Breast epithelium (tissue), 4 donors: ENCODE measurements around the gene ADAMTSL3. TPM values are rescaled to one million over a fixed set of nuclear protein-coding genes. Genes with fewer than 3 reads are reported as not detected.

Experiments
- DNase-seq, 2 donors: peaks; one replicate each; pipeline ENCODE4 v3.0.0-alpha.2; 2019; ENCODE audit warnings: low spot score in 2 of 2
- H3K27ac ChIP-seq, 2 donors: fragments of 200-600 bp; sonication (generic) in 1 of 2; one replicate each; pipeline ENCODE4 v1.5.1; 2016 to 2019; ENCODE audit warnings: mild to moderate bottlenecking in 1 of 2
- H3K27me3 ChIP-seq, 2 donors: fragments of 200-600 bp; sonication (generic) in 1 of 2; one replicate each; pipeline versions ENCODE4 v1.5.1 to v1.6.0; 2017 to 2019; ENCODE audit warnings: control low read depth in 1 of 2, mild to moderate bottlenecking in 1 of 2
- H3K36me3 ChIP-seq: fragments of 200-600 bp; one replicate; pipeline ENCODE4 v1.5.1; 2019
- H3K4me1 ChIP-seq, 2 donors: fragments of 200-600 bp; sonication (generic); one replicate each; pipeline ENCODE4 v1.5.1; 2016 to 2019; ENCODE audit warnings: control low read depth in 1 of 2
- H3K4me3 ChIP-seq, 3 donors: fragments of 200-600 bp; sonication (generic); 1 replicate in 2 of 3; 2 replicates in 1 of 3; pipeline ENCODE4 v1.5.1; 2016 to 2019; ENCODE audit warnings: mild to moderate bottlenecking in 3 of 3, moderate library complexity in 2 of 3
- H3K9me3 ChIP-seq, 2 donors: fragments of 200-600 bp; sonication (generic) in 1 of 2; one replicate each; pipeline ENCODE4 v1.5.1; 2016 to 2019; ENCODE audit warnings: control low read depth in 1 of 2
- POLR2A ChIP-seq: fragments of 450-650 bp; IDR thresholded peaks from one replicate; pipeline ENCODE4 v1.6.1; 2016; ENCODE audit warnings: antibody characterized with exemption, mild to moderate bottlenecking, moderate library complexity
- POLR2AphosphoS5 ChIP-seq, 3 donors: sonication (generic); formaldehyde crosslinking; IDR thresholded peaks; one replicate each; pipeline ENCODE4 v1.6.1; 2017; ENCODE audit warnings: antibody characterized with exemption in 3 of 3
- intact Hi-C: fragments of 100-400 bp; cut with DNase I; formaldehyde crosslinking; loops from one replicate; pipeline ENCODE4 v1.15.1; 2023; ENCODE audit warnings: low total_unique reads
- total RNA-seq, 3 donors: library from RNA; depleted of rRNA; stranded (reverse); fragments of >200 nt; gene quantifications; one replicate each; pipeline ENCODE4 v1.1.0, GENCODE V29; 2016
- TF ChIP-seq, protein P1 (sequence below), 3 donors: fragments of 450-650 bp; IDR thresholded peaks; one replicate each; pipeline ENCODE4 v1.5.1; 2016 to 2017; ENCODE audit warnings: antibody characterized with exemption in 3 of 3, mild to moderate bottlenecking in 3 of 3, moderate library complexity in 3 of 3

The ADAMTSL3 gene
- total RNA-seq, 3 donors from 2014 or later: 1.8 to 3.9 (median 2.7) TPM

DNA sequence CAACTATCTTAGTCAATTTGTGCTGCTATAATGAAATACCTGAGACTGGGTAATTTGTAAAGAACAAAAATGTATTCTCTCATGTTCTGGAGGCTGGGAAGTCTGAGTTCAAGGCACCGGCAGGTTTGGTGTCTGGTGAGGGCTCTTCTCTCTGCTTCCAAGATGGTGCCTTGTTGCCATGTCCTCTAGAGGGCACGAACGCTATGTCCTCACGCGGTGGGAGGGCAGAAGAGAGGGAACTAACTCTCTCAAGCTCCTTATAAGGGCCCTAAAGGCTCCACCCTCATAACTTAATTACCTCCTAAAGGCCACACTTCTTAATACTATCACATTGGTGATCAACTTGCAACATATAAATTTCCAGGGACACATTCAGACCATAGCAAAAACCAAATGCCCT is 108.4 kb downstream of the ADAMTSL3 start:
- Histone ChIP-seq H3K36me3 (no peaks in the 10 kb centered on the region), H3K27me3 (no peaks in the 10 kb centered on the region), H3K27ac (no peak overlapping the region), H3K4me1 (no peaks in the 10 kb centered on the region), H3K9me3 (peaks cover 2 to 8% of the 10 kb centered on the region in 2 donors), H3K4me3 (no peak overlapping the region)
- DNase-seq: no peak
- TF ChIP-seq POLR2A: no peak
- TF ChIP-seq, protein P1, sequence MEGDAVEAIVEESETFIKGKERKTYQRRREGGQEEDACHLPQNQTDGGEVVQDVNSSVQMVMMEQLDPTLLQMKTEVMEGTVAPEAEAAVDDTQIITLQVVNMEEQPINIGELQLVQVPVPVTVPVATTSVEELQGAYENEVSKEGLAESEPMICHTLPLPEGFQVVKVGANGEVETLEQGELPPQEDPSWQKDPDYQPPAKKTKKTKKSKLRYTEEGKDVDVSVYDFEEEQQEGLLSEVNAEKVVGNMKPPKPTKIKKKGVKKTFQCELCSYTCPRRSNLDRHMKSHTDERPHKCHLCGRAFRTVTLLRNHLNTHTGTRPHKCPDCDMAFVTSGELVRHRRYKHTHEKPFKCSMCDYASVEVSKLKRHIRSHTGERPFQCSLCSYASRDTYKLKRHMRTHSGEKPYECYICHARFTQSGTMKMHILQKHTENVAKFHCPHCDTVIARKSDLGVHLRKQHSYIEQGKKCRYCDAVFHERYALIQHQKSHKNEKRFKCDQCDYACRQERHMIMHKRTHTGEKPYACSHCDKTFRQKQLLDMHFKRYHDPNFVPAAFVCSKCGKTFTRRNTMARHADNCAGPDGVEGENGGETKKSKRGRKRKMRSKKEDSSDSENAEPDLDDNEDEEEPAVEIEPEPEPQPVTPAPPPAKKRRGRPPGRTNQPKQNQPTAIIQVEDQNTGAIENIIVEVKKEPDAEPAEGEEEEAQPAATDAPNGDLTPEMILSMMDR (IDR thresholded peaks at IDR 0.05): no peak
- TF ChIP-seq POLR2AphosphoS5 (IDR thresholded peaks at IDR 0.05): no peak
- intact Hi-C loops: no loop called here

DNA sequence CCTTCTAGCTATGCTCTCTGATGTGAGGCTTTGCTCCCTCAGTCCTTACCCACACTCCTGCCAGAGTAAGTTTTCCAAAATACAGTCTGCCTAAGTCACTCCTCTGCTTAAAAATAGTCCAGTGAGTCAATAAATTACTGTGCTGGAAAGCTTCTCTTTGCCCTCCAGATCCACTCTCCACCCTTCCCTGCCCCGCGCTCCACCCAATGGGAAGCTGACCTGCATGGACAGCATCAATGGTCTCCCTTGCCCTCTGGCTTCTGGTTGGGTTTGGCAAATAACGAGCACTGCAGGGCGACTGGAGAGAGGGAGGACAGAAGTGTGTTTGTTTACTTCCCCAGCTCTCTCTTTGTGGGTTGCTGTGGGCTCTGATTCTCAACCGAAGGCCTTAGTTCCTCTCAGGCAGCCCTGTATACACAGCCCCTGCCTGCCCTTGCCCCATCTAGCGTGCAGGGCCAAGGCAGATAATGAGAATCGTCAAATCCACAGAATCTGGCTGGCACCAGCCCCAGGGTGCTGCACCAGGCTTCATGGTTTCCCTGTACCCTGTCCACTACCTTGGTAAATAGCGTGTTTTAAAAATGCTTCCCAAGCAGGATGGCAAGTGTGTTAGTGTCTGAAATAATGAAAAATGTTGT is 110.4 kb downstream of the ADAMTSL3 start:
- Histone ChIP-seq H3K27ac (no peak overlapping the region), H3K4me1 (no peaks in the 10 kb centered on the region), H3K27me3 (no peaks in the 10 kb centered on the region), H3K9me3 (no peaks in the 10 kb centered on the region), H3K4me3 (no peak overlapping the region), H3K36me3 (no peaks in the 10 kb centered on the region)
- no peak for DNase-seq
- intact Hi-C loops: no loop called here
- TF ChIP-seq POLR2A (no peak), POLR2AphosphoS5 (IDR thresholded peaks at IDR 0.05) (no peak)
- TF ChIP-seq, protein P1 (IDR thresholded peaks at IDR 0.05): no peak

DNA sequence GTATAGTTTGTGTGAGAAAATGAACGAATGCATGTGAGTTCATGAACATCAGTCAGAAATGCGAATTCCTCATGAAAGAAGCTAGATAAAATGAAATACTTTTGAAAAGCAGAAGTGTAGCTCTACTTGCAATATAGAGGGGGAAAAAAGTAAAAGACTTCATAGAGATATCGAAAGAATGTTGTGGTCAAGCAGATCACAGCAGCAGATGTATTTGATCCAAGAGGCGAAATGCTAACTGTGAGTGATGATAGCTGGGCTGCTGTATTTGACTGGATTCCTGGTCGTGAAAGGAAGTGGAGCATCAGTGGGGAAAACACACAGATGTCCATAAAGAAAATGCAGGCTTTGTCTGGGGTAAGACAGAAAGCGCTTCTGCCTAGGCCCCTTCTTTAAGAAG is 112.4 kb downstream of the ADAMTSL3 start:
- DNase-seq: no peak
- no peaks in the 10 kb centered on the region for H3K4me1 ChIP-seq
- no peaks in the 10 kb centered on the region for H3K9me3 ChIP-seq
- no peaks in the 10 kb centered on the region for H3K36me3 ChIP-seq
- H3K27me3 ChIP-seq: no peaks in the 10 kb centered on the region
- intact Hi-C loops: no loop called here
- H3K4me3 ChIP-seq: no peak overlapping the region
- H3K27ac ChIP-seq: no peak overlapping the region
- TF ChIP-seq POLR2AphosphoS5 (IDR thresholded peaks at IDR 0.05): no peak

DNA sequence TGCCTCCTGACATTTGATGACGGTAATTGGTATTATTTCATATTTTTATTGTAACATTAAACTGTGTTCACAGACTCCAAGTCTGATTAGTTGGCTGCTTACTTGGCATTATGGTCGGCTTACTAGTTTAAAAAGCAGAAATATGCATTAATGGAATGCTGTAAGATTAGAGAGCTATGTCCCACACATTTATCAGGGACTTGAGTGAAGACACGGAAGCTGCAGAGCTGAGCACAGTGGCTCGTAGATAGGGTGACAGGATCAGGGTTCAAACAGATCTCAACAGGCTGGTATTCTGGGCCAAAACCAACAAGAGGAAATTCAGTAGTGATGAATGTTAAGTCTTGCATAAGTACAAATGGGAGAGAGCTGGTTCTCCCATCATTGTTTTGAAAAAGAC is 113.8 kb downstream of the ADAMTSL3 start:
- no peak for DNase-seq
- Histone ChIP-seq H3K27ac (no peak overlapping the region), H3K4me3 (no peak overlapping the region), H3K9me3 (no peaks in the 10 kb centered on the region), H3K4me1 (no peaks in the 10 kb centered on the region), H3K36me3 (no peaks in the 10 kb centered on the region), H3K27me3 (no peaks in the 10 kb centered on the region)
- intact Hi-C loops: no loop called here
- TF ChIP-seq POLR2A (no peak), POLR2AphosphoS5 (IDR thresholded peaks at IDR 0.05) (no peak)
- TF ChIP-seq, protein P1 (IDR thresholded peaks at IDR 0.05): no peak

DNA sequence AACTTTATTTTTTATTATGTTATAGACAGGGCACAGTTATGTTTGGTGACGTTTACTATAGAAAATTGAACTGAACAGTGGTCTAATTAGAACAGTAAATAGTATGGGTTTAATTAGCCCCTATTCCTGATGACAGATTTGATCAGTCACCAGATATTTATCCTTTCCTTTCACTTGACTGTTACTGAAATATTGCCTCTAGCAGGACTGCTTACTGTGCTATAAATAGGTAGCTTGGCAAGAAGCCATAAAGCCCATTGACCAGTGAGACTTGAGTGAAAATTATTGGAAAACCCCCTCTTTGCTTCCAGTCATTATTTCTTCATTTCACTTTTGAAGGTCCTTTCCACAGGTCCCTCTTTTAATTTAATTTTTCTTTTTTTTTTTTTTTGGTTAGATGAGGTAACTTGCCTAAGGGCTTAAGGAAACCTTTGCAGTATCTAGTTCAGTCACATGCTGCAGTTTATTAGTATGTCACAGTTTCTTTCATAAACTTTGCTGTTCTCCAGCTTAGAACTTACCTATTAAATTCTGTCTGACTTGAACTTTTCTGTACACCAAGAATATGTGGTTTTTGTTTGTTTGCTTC is 115.6 kb downstream of the ADAMTSL3 start:
- H3K36me3 ChIP-seq: no peaks in the 10 kb centered on the region
- no peak overlapping the region for H3K4me3 ChIP-seq
- H3K9me3 ChIP-seq: no peaks in the 10 kb centered on the region
- H3K4me1 ChIP-seq: no peaks in the 10 kb centered on the region
- no peak for DNase-seq
- no peak overlapping the region for H3K27ac ChIP-seq
- H3K27me3 ChIP-seq: no peaks in the 10 kb centered on the region
- intact Hi-C loops: no loop called here
- no peak for TF ChIP-seq POLR2AphosphoS5 (IDR thresholded peaks at IDR 0.05)
- TF ChIP-seq, protein P1 (IDR thresholded peaks at IDR 0.05): no peak
